Measurements from ENCODE around the gene PPIA. TPM values are rescaled to one million over a fixed set of nuclear protein-coding genes. Genes with fewer than 3 reads are reported as not detected.

PPIA gene
- total RNA-seq, 1 experiment from 2014 or later = 2,836 TPM

DNA sequence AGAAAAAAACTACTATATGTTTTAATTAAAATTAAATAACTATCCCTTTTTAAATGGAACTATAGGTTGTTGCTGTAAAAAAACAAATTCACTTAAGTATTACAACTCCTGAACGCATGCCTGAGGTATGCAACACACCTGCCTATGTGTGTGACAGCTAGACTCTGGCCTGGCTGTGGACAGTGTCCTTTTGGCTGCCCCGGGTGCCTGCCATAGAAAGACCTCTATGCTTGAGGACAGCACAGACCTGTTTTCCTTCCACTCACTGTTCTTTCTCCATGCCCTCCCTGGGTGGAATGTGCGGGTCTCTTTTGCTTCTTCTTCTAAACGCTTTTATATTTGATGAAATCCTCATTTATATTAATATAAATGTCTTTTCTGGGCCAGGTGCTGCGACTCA is 6.5 kb upstream of the PPIA start:
- POLR2A ChIA-PET = no interaction called here

GRCh38 chr7:44791278-44792219 is 4.9 kb upstream of the PPIA start:
- H3K4me1 ChIP-seq (ENCODE audit: control insufficient read depth in 1 of 2, insufficient read depth in 2 of 2, low read length in 2 of 2) = peaks cover 4 to 25% of the 10 kb centered on the region in 2 experiments; a peak in 3 of 4 replicates
- H3K4me2 ChIP-seq (ENCODE audit: low read length) = no peak overlapping the region
- ChIA-PET CTCF (no interaction called here), RAD21 (ENCODE audit: low non-redundant PET in 1 of 2, low total read pairs in 2 of 2, uncharacterized antibody in 2 of 2, unreplicated experiment in 2 of 2) (no interaction called here), POLR2A (interaction anchor here (0.6 kb wide), 1 partner anchor 14 kb away, joined by 3 read pairs; no protein-coding TSS in a partner anchor)
- no peak for DNase-seq (ENCODE audit: low read depth, low spot score)
- H2AFZ ChIP-seq (ENCODE audit: low read depth, low read length, poor library complexity, severe bottlenecking) = no peak overlapping the region
- H3K4me3 ChIP-seq (replicated peaks in 1 of 2; ENCODE audit: low read depth in 1 of 2, low read length in 2 of 2) = no peak overlapping the region
- no peaks in the 10 kb centered on the region for H3K9me2 ChIP-seq (ENCODE audit: insufficient read depth)
- no peak overlapping the region for H3K27ac ChIP-seq (ENCODE audit: low read depth, low read length)
- peaks cover 12% of the 10 kb centered on the region for H3K79me2 ChIP-seq (ENCODE audit: insufficient read depth, low read length)
- TF ChIP-seq TCF7L2 (IDR thresholded peaks at IDR 0.05; ENCODE audit: borderline replicate concordance, extremely low read depth, insufficient read depth, insufficient read length) (no peak), ZBTB33 (IDR thresholded peaks at IDR 0.05; ENCODE audit: extremely low read depth, insufficient replicate concordance, low read length) (no peak), EZH2 (IDR thresholded peaks at IDR 0.05) (no peak), ZNF274 (IDR thresholded peaks at IDR 0.05; ENCODE audit: low read depth, low read length) (no peak), ELF1 (IDR thresholded peaks at IDR 0.05; ENCODE audit: borderline replicate concordance, low read depth) (no peak), YY1 (IDR thresholded peaks at IDR 0.05; ENCODE audit: extremely low read depth, insufficient replicate concordance, low read depth, low read length) (no peak), POLR2A (IDR thresholded peaks at IDR 0.05; ENCODE audit: borderline replicate concordance, extremely low read depth, insufficient read depth, insufficient read length) (no peak), POLR2AphosphoS5 (IDR thresholded peaks at IDR 0.05; ENCODE audit: low read depth, low read length) (no peak), SP1 (IDR thresholded peaks at IDR 0.05; ENCODE audit: low read depth) (no peak), CBX3 (IDR thresholded peaks at IDR 0.05; ENCODE audit: low read depth) (no peak)
- TF ChIP-seq, protein P1, sequence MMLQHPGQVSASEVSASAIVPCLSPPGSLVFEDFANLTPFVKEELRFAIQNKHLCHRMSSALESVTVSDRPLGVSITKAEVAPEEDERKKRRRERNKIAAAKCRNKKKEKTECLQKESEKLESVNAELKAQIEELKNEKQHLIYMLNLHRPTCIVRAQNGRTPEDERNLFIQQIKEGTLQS (IDR thresholded peaks at IDR 0.05) = no peak
- no peaks in the 10 kb centered on the region for H3K27me3 ChIP-seq (ENCODE audit: insufficient read depth, low read length)
- no peak for ATAC-seq
- intact Hi-C loops (cut with micrococcal nuclease) = loop anchor here (10.0 kb wide), 1 partner anchor 133 kb away; no protein-coding TSS in a partner anchor
- no peaks in the 10 kb centered on the region for H3K36me3 ChIP-seq (ENCODE audit: control insufficient read depth in 1 of 2, insufficient read depth in 2 of 2, low read length in 2 of 2)
- H3K9ac ChIP-seq (ENCODE audit: low read length) = no peak overlapping the region
- no TSS peak for BruUV-seq (replicated peaks)
- H4K20me1 ChIP-seq (ENCODE audit: insufficient read depth) = no peaks in the 10 kb centered on the region
- no peaks in the 10 kb centered on the region for H3K9me3 ChIP-seq (ENCODE audit: control insufficient read depth in 1 of 2, insufficient read depth in 1 of 2, low read depth in 1 of 2, low read length in 2 of 2)

More for the DNA sequence above, 6.5 kb upstream of the PPIA start:
- Histone ChIP-seq H3K79me2 (ENCODE audit: insufficient read depth, low read length) (no peaks in the 10 kb centered on the region), H4K20me1 (ENCODE audit: insufficient read depth) (no peaks in the 10 kb centered on the region), H3K4me2 (ENCODE audit: low read length) (no peak overlapping the region), H3K27me3 (ENCODE audit: insufficient read depth, low read length) (no peaks in the 10 kb centered on the region), H3K4me1 (ENCODE audit: control insufficient read depth in 1 of 2, insufficient read depth in 2 of 2, low read length in 2 of 2) (peaks cover 0 to 14% of the 10 kb centered on the region in 2 experiments; a peak in 1 of 4 replicates), H3K4me3 (replicated peaks in 1 of 2; ENCODE audit: low read depth in 1 of 2, low read length in 2 of 2) (no peak overlapping the region), H3K9ac (ENCODE audit: low read length) (no peak overlapping the region), H3K36me3 (ENCODE audit: control insufficient read depth in 1 of 2, insufficient read depth in 2 of 2, low read length in 2 of 2) (no peaks in the 10 kb centered on the region), H3K9me2 (ENCODE audit: insufficient read depth) (no peaks in the 10 kb centered on the region), H2AFZ (ENCODE audit: low read depth, low read length, poor library complexity, severe bottlenecking) (no peak overlapping the region), H3K27ac (ENCODE audit: low read depth, low read length) (no peak overlapping the region), H3K9me3 (ENCODE audit: control insufficient read depth in 1 of 2, insufficient read depth in 1 of 2, low read depth in 1 of 2, low read length in 2 of 2) (no peaks in the 10 kb centered on the region)
- DNase-seq (ENCODE audit: low read depth, low spot score) = no peak
- ATAC-seq = no peak
- TF ChIP-seq ZFX (IDR thresholded peaks at IDR 0.05) = no peak
- TF ChIP-seq EZH2phosphoT487 (IDR thresholded peaks at IDR 0.05; ENCODE audit: borderline replicate concordance) = no peak
- no peak for TF ChIP-seq SP1 (IDR thresholded peaks at IDR 0.05; ENCODE audit: low read depth)
- TF ChIP-seq RAD21 (IDR thresholded peaks at IDR 0.05; ENCODE audit: low read depth) = no peak
- TF ChIP-seq POLR2AphosphoS5 (IDR thresholded peaks at IDR 0.05; ENCODE audit: low read depth, low read length) = no peak
- TF ChIP-seq ELF1 (IDR thresholded peaks at IDR 0.05; ENCODE audit: borderline replicate concordance, low read depth) = no peak
- intact Hi-C loops (cut with micrococcal nuclease) = loop anchor here (10.0 kb wide), 1 partner anchor 135 kb away; no protein-coding TSS in a partner anchor
- no TSS peak for BruUV-seq (replicated peaks)
- CTCF ChIA-PET = no interaction called here
- RAD21 ChIA-PET (ENCODE audit: low non-redundant PET in 1 of 2, low total read pairs in 2 of 2, uncharacterized antibody in 2 of 2, unreplicated experiment in 2 of 2) = no interaction called here

Data from HCT116 (cell line).